HG03432 (cell line): Measurements from ENCODE around the gene SCLY.
"Not testable (repeated sequence)": the region's sequence is repeated elsewhere in the genome, so short reads cannot be mapped to it uniquely, and the experiment has no call there.

Source experiments
- ATAC-seq: cut with Tn5 transposase; IDR thresholded peaks from one replicate; pipeline ENCODE4 v1.9.1; 2021; ENCODE audit warnings: mild to moderate bottlenecking, moderate library complexity; ENCODE audit not compliant: unreplicated experiment

Gene SCLY

GRCh38 chr2:238106698-238107524 lies 46.1 kb downstream of the SCLY start:
- ATAC-seq, result peak; percentile 11

DNA sequence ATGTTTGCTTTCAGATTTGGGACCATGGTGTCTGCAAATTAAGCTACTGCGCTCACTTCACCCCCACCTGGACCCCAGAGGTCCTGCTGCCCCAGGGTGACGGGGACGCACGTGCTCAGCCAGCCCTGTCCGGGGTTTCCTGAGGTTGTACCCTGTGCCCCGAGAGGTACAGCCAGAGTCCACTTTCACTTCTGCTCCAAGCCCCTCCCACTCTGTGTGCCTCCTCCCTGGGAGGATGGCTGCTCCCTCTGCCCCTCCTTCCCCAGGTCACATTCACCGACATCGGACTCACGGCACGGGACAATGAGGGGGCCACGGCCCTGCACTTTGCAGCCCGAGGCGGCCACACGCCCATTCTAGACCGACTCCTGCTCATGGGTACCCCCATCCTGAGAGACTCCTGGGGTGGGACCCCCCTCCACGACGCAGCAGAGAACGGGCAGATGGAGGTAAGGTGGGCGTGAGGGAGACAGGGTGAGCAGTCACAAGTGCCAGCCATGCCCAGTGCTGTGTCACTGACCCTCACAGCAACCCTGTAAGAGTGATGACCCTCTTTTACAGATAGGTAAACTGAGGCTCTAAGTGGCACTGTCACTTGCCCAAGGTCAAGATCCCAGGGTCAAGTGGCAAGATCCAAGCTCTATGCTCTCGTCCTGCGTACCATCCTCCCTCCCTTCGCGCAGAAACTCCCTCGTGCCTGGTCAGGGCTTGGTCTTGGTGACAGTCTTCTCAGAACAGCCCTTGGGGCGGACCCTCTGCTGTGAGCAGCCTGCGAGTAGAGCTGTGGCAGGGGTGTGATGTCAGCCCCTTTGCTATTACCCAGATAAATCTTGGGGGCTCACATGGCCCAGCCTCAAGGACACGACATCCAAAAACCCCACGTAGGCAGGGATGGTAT lies 47.0 kb downstream of the SCLY start:
- peak; percentile 71 for ATAC-seq

DNA sequence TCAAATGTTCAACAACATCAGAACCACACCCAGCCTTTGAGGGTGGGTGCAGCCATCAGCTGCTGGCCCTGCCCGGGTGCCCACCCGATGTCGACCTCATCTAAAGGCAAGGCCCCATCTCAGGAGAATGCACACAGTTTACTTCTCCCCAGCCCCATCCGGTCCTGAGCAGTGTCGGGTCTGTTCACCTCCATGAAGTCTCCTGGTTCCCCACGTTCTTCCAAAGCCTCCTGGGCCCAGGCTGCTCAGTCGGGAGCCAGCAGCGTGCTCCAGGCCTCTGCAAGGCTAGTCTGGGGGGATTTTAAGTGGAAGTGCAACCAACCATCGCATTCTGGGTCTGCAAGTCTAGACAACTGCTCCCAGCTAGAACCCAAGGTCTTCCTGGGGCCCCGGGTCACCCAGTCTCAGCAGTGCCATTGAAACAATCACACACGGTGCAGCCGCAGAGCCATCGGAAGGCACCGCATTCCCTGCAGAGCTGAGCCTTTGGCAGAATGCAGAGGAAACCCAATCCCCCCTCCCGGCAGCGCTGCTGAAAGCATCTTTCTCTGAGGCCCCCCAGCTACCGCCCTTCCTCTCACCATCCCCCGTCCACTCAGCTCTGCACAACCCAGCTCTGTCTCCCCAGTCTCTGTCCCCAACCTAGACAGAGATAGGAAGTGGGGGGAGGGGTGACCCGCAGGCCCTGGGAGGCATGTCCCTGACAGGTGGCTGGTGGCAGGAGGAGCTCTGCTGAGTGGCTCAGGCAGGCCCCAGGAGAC lies 47.8 kb downstream of the SCLY start:
- ATAC-seq, result peak; percentile 84

GRCh38 chr2:238113611-238114010 lies 52.8 kb downstream of the SCLY start:
- no peak for ATAC-seq

DNA sequence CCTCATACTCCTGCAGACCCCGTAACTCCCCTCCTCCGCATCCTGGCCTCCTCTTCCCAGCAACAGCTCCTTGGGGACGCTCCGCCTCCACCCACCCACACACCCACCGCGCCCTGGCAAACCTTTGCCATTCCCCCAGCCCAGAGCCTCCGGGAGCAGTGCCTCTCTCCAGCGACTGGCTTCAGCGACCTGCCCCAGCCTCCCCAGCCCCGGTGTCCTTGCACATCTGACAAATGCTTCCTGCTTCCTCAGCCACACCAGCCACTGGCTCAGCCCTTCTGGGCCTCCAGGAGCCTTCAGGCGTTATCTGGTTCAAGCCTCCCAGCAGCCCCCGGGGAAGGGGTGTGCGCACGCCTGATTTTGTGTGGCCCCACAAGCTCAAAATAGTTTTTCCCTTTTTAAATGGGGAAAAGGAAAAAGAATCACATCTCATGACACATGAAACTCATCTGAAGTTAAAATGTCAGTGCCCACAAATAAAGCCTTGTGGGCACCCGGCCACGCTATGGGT lies 53.6 kb downstream of the SCLY start:
- ATAC-seq, result no peak

- no peak for ATAC-seq
Observed at GRCh38 chr2:238114851-238115660, 54.3 kb downstream of the SCLY start.

GRCh38 chr2:238115709-238116108 lies 54.9 kb downstream of the SCLY start:
- not testable (repeated sequence) for ATAC-seq

GRCh38 chr2:238116298-238117198 lies 55.7 kb downstream of the SCLY start:
- ATAC-seq, result no peak

- no peak for ATAC-seq
Observed at GRCh38 chr2:238117199-238118154, 56.7 kb downstream of the SCLY start.

DNA sequence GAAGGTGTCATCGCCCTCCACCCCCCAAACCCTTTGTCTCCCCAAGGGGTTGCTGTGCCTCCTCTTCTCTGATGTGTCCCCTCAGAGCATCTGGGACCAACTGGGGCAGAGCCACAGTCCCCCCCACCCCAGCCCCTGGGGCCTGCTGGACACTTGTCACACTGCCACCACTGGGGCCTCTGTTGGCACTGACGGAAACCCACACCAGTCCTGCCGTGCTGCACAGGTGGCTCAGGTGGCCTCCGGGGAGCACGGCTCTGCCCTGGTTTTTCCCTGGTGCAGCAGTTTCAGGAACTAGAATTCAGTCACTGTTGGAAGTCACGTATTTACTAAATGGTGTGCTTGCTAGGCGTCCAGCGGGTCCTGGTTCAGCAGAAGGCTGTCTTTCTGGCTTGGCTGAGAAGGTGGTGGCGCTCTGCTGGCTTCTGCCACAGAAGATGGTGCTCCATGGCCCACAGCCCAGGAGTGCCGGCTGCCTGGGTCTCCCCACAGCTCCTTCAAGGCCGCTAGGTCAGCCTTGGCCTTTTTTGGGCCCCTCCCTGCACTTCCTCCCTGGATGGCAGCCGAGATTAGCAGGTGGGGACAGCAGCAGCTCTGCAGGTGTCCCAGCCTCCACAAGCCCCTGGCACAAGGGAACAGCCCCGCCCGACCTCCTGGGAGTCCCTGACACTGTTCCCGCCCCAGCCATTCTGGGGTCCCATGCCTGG lies 59.1 kb downstream of the SCLY start:
- ATAC-seq, result no peak

DNA sequence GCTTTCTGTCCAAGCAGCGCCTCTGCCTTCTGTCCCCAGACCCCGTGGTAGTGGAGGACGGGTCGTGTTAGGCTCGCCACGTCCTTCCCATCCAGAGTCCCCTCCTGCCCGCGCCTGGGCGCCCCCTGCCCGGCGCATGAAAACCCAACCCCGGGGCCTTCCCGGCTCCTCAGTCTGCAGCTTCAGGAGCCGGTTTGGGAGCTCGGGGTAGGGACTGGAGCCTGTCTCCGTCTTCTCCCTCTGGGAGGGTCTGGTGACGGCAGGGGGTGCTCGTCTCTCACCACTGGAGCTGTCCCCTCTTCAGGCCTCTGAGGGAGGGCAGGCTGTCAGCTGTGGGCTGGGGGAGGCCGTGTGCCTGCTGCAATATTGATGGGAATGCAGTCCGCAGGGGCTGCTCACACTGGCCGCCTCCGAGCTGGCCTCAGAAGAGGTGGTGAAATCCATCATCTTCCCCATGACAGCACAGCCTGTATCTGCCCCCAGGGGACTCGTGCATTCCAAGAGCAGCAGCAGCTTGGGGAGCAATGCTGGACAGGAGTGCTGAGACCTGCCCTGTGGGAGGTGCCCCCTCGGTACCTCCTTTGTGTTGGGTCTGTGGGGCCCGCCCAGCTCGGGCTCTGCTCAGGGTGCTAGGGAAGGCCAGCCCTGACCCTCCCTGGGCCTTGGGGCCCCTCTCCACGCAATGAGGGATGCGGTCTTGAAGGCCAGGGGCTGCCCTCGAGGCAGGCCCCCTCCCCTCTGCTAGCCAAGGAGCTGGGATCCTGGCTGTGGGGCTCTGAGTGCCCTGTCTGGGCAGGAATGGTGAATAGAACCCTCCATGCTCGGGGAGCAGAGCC lies 59.9 kb downstream of the SCLY start:
- no peak for ATAC-seq

- ATAC-seq, result no peak
Observed at GRCh38 chr2:238121511-238122286, 60.9 kb downstream of the SCLY start.

DNA sequence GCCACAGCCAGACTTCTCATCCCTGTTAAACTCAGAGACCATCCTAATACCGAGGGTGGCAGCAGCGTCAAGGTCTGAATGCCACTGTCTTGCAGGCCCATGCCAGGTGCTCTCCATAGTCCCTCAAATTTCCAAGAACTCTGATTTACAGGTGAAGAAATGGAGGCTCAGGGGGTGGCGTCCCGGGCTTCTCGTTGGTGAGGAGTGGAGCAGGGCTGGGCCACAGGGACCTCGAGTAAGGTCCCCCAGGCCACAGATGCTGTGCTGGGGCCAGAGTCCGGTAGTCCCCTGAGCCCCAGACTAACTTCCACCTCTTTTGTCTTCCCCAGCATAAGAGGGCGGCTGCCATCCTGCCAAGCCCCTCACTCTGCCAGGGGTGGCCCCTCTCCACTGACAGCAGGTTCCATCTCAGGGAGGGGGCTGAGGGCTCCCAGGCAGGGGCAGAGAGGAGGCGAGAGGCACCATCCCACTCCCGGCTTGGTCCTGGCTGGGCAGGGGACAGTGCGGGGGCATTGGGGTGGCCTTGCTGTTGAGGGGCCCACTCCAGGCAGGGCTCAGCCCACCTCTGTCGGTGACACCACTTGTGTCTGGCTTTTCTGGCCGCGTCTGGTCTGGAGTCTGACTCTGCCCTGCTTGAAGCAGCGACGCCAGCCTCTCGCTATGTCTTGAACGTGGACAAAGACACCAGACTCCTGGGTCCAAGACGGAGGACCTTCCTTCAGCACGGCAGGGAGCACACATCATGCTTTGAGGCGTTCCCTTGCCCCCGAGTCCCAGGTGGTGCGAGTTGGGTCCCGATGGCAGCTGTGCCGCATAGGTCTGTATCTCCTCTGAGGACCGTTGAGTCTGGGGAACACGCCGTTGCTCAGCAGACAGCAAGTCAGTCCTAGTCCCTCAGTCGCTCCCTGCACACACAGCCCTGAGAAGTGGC lies 61.8 kb downstream of the SCLY start:
- ATAC-seq, result no peak

- no peak for ATAC-seq
Observed at GRCh38 chr2:238123218-238123971, 62.6 kb downstream of the SCLY start.
